ENCODE results near the gene MYCBP.

DNA sequence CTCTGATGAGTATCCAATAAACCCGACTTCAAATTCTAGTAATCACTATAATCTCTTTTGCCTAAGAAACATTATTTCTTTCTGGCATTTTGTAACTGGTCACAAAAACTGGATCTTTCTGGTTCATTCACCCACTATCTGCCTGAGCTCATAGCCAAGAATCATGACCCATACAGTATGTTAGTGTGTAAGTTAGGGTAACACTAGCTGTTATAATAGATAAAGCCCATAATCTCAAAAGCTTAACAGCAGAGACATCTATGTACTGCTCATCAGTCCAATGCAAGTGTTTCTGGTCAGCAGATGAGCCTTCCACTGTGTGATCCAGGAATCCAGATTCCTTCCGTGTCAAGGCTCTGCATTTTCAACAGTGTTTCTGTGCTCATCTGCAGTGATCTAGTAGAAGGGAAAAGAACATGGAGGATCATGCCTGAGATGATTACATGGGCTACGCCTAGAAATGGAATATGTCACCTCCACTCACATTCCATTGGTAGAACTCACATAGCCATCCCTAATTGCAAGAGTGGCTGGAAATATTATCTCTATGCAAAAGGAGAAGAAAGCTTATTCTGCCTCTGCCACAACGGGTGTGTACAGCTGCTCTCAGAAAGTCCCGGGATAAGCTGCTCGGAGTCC is 41.3 kb downstream of the MYCBP start:
- TF ChIP-seq POLR2A (IDR thresholded peaks at IDR 0.05): no peak
- TF ChIP-seq CTCF (IDR thresholded peaks at IDR 0.05): no peak
- TF ChIP-seq POLR2AphosphoS5 (IDR thresholded peaks at IDR 0.05): no peak
- no peak for TF ChIP-seq EP300 (IDR thresholded peaks at IDR 0.05)

Data from sigmoid colon (tissue), 4 donors.